ENCODE measurements around the gene FMNL1. TPM values are rescaled to one million over a fixed set of nuclear protein-coding genes. Genes with fewer than 3 reads are reported as not detected.
A peak's percentile ranks its signal among the peaks of the same experiment; 100 is the strongest.

FMNL1 gene
- total and polyA plus RNA-seq, 2 experiments from 2014 or later: 1.4 to 4.2 TPM

DNA sequence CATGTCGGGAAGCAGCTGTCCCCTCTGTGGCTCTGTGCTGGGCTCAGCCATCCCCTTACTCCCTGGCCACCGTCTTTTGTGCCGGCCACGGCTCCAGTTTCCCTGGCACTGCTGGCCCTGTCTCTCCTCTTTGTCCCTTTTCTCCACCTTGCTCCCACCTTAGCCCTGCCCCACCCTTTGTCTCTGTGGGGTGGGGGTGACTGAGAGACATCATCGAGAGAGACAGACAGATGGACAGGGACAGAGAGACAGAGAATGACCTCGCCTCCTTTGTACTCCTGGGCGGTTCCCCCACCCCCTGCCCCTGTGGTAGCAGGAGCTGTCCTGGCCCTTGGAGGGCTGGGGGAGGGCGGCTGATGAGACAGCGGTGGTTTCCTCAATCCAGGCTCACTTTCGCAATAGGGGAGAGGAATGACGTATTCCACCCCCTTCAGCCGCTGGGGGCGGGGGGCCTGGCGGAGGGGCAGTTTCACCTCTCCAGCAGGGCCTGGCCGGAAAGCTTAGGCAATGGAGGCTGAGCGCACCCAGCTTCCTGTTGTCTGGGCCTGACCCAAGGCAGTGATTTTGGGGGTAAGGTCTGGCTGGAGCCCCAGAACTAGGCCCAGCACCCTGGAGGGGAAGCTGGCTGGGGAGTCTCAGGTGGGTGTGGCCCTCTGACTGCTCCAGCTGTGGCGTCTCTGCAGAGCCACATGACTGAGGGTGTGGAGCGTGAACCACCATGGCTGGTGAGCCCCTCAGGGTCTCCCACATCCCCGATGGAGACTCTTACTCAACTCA lies 7.3 kb downstream of the FMNL1 start:
- H3K4me1 ChIP-seq (ENCODE audit: insufficient read depth): peaks cover 44% of the 10 kb centered on the region
- no peaks in the 10 kb centered on the region for H3K79me2 ChIP-seq (ENCODE audit: insufficient read depth)
- H3K27me3 ChIP-seq (replicated peaks; ENCODE audit: insufficient read depth): no peaks in the 10 kb centered on the region
- 6 to 8% methylated on average over 17 of the region's 19 CpGs for WGBS, 2 experiments (ENCODE audit: low coverage in 1 of 2, low lambda C conversion rate in 2 of 2, missing lambda C conversion rate in 2 of 2)
- no peak for TF ChIP-seq EZH2 (IDR thresholded peaks at IDR 0.05; ENCODE audit: insufficient read depth, poor library complexity, severe bottlenecking)
- no peak for TF ChIP-seq EZH2phosphoT487 (IDR thresholded peaks at IDR 0.05; ENCODE audit: insufficient read depth, low read depth)
- H3K4me3 ChIP-seq: no peak overlapping the region
- H3K9me2 ChIP-seq (ENCODE audit: insufficient read depth): no peaks in the 10 kb centered on the region
- H3F3A ChIP-seq (ENCODE audit: insufficient read depth): peaks cover 3% of the 10 kb centered on the region; the same call in 1 of the 2 replicates
- in situ Hi-C loops (cut with MboI): loop anchor here (10.0 kb wide), 1 partner anchor 166 kb away; no protein-coding TSS in a partner anchor
- H3K9me3 ChIP-seq (ENCODE audit: low read depth): no peaks in the 10 kb centered on the region
- peak overlapping the region; percentile 57 for H3K4me2 ChIP-seq (ENCODE audit: unreplicated experiment)
- DNase-seq: peak; percentile 96
- peak overlapping the region; percentile 66 for H2AFZ ChIP-seq
- peak overlapping the region; percentile 66 for H3K9ac ChIP-seq
- no peaks in the 10 kb centered on the region for H3K36me3 ChIP-seq (ENCODE audit: low read depth)
- peak overlapping the region; percentile 65 for H3K27ac ChIP-seq
- H4K20me1 ChIP-seq (ENCODE audit: insufficient read depth): no peaks in the 10 kb centered on the region

- no peaks in the 10 kb centered on the region for H3K79me2 ChIP-seq (ENCODE audit: insufficient read depth)
- WGBS, 2 experiments (ENCODE audit: low coverage in 1 of 2, low lambda C conversion rate in 2 of 2, missing lambda C conversion rate in 2 of 2): 86 to 90% methylated on average over 15 of the region's 16 CpGs
- H3K4me3 ChIP-seq: no peak overlapping the region
- H3K36me3 ChIP-seq (ENCODE audit: low read depth): no peaks in the 10 kb centered on the region
- H4K20me1 ChIP-seq (ENCODE audit: insufficient read depth): no peaks in the 10 kb centered on the region
- no peaks in the 10 kb centered on the region for H3K27me3 ChIP-seq (replicated peaks; ENCODE audit: insufficient read depth)
- TF ChIP-seq EZH2phosphoT487 (IDR thresholded peaks at IDR 0.05; ENCODE audit: insufficient read depth, low read depth) (no peak), EZH2 (IDR thresholded peaks at IDR 0.05; ENCODE audit: insufficient read depth, poor library complexity, severe bottlenecking) (no peak)
- peak overlapping the region; percentile 57 for H3K4me2 ChIP-seq (ENCODE audit: unreplicated experiment)
- in situ Hi-C loops (cut with MboI): loop anchor here (10.0 kb wide), 1 partner anchor 165 kb away; no protein-coding TSS in a partner anchor
- H3K9me3 ChIP-seq (ENCODE audit: low read depth): no peaks in the 10 kb centered on the region
- peak overlapping the region; percentile 66 for H2AFZ ChIP-seq
- H3F3A ChIP-seq (ENCODE audit: insufficient read depth): peaks cover 3% of the 10 kb centered on the region; the same call in 1 of the 2 replicates
- DNase-seq: peak; percentile 27
- H3K9ac ChIP-seq: peak overlapping the region; percentile 66
- H3K9me2 ChIP-seq (ENCODE audit: insufficient read depth): no peaks in the 10 kb centered on the region
- peak overlapping the region; percentile 65 for H3K27ac ChIP-seq
- H3K4me1 ChIP-seq (ENCODE audit: insufficient read depth): peaks cover 44% of the 10 kb centered on the region
Observed at GRCh38 chr17:45229681-45230409, 8.2 kb downstream of the FMNL1 start.

DNA sequence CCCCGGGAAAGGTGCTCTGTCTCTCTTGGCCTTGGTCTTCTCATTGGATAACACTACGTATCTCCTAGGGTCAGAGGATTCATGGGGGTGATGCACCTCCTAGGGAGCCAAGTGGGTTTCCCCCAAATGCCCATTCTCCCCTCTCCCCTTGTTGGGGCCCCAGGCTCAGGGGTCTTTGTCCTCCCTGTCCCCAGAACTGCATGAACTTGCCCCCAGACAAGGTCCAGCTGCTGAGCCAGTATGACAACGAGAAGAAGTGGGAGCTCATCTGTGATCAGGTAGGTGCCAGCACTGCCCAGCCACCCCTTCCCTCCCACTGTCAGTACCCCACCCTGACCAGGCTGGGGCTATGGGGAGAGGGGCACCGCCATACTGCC lies 8.7 kb downstream of the FMNL1 start:
- H3K4me2 ChIP-seq (ENCODE audit: unreplicated experiment): peak overlapping the region; percentile 8
- WGBS, 2 experiments (ENCODE audit: low coverage in 1 of 2, low lambda C conversion rate in 2 of 2, missing lambda C conversion rate in 2 of 2): 66 to 72% methylated on average over 4 of the region's 4 CpGs
- H3F3A ChIP-seq (ENCODE audit: insufficient read depth): peaks cover 3% of the 10 kb centered on the region; the same call in 1 of the 2 replicates
- no peaks in the 10 kb centered on the region for H3K27me3 ChIP-seq (replicated peaks; ENCODE audit: insufficient read depth)
- no peaks in the 10 kb centered on the region for H3K9me2 ChIP-seq (ENCODE audit: insufficient read depth)
- in situ Hi-C loops (cut with MboI): no loop called here
- peaks cover 44% of the 10 kb centered on the region for H3K4me1 ChIP-seq (ENCODE audit: insufficient read depth)
- no peaks in the 10 kb centered on the region for H3K79me2 ChIP-seq (ENCODE audit: insufficient read depth)
- TF ChIP-seq EZH2 (IDR thresholded peaks at IDR 0.05; ENCODE audit: insufficient read depth, poor library complexity, severe bottlenecking) (no peak), EZH2phosphoT487 (IDR thresholded peaks at IDR 0.05; ENCODE audit: insufficient read depth, low read depth) (no peak)
- H3K36me3 ChIP-seq (ENCODE audit: low read depth): no peaks in the 10 kb centered on the region
- H3K27ac ChIP-seq: peak overlapping the region; percentile 65; the same call in 1 of the 2 replicates
- H3K9me3 ChIP-seq (ENCODE audit: low read depth): no peaks in the 10 kb centered on the region
- no peak overlapping the region for H2AFZ ChIP-seq
- H3K4me3 ChIP-seq: no peak overlapping the region
- H3K9ac ChIP-seq: peak overlapping the region; percentile 20; the same call in 1 of the 2 replicates
- no peaks in the 10 kb centered on the region for H4K20me1 ChIP-seq (ENCODE audit: insufficient read depth)
- DNase-seq: no peak

DNA sequence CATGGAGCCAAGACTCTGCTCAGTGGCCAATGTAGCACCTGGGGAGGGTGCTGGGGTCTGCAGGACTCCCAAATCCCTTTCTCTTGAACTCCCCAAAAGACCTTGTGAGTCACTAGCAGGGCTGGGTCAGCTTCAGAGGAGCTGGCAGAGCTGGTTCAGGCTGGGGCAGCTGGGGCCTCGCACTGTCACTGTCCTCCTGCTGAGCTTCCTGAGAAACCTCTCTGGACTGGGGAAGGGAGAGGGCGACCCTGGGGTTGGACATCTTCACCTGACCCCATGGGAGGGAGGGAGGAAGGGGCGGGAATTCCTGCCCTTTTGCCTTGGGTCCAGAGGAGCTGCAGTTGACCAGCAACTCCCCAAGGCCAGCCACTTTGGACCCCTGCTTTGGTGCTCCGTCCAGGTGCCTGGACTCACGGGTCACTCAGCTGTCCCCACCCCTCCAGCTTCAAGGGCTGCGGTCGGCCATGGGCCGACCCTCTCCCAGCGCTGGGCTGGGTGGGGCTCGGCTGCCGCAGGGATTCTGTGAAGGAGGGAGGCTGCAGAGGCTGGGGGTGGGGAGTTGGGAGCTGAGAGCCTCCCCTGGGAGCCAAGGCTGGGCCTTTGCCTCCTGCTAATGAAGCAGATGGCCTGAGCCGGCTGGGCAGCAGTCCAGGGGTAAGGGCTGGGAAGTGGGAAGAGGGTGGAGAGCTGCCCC lies 9.2 kb downstream of the FMNL1 start:
- Histone ChIP-seq H3K79me2 (ENCODE audit: insufficient read depth) (no peaks in the 10 kb centered on the region), H3K27me3 (replicated peaks; ENCODE audit: insufficient read depth) (no peaks in the 10 kb centered on the region), H3K4me2 (ENCODE audit: unreplicated experiment) (peak overlapping the region; percentile 8), H3K4me3 (no peak overlapping the region), H3K9me3 (ENCODE audit: low read depth) (no peaks in the 10 kb centered on the region), H3K36me3 (ENCODE audit: low read depth) (no peaks in the 10 kb centered on the region), H3K9ac (peak overlapping the region; percentile 20; the same call in 1 of the 2 replicates), H4K20me1 (ENCODE audit: insufficient read depth) (no peaks in the 10 kb centered on the region), H3K4me1 (ENCODE audit: insufficient read depth) (peaks cover 44% of the 10 kb centered on the region), H3K9me2 (ENCODE audit: insufficient read depth) (no peaks in the 10 kb centered on the region), H3K27ac (peak overlapping the region; percentile 65; the same call in 1 of the 2 replicates), H2AFZ (no peak overlapping the region), H3F3A (ENCODE audit: insufficient read depth) (peaks cover 3% of the 10 kb centered on the region; the same call in 1 of the 2 replicates)
- no peak for TF ChIP-seq EZH2phosphoT487 (IDR thresholded peaks at IDR 0.05; ENCODE audit: insufficient read depth, low read depth)
- TF ChIP-seq EZH2 (IDR thresholded peaks at IDR 0.05; ENCODE audit: insufficient read depth, poor library complexity, severe bottlenecking): no peak
- in situ Hi-C loops (cut with MboI): no loop called here
- WGBS, 2 experiments (ENCODE audit: low coverage in 1 of 2, low lambda C conversion rate in 2 of 2, missing lambda C conversion rate in 2 of 2): 35% methylated on average over 10 to 12 of the region's 12 CpGs
- DNase-seq: peak; percentile 85
